NCI-H82 treated with DMSO at 0.1 percent for 48 hours (cell line): ENCODE results near the gene CRIP2.

Experiments used
- DNase-seq: peaks from one replicate; lab custom pipeline; 2025; ENCODE audit not compliant: unreplicated experiment; lab: John Stamatoyannopoulos, UW

CRIP2 gene

GRCh38 chr14:105497671-105498429 is 23.2 kb downstream of the CRIP2 start:
- DNase-seq, result no peak

GRCh38 chr14:105498430-105499255 is 24.0 kb downstream of the CRIP2 start:
- no peak for DNase-seq

- no peak for DNase-seq
Observed at GRCh38 chr14:105499256-105500035, 24.8 kb downstream of the CRIP2 start.

- no peak for DNase-seq
Observed at GRCh38 chr14:105500036-105500725, 25.6 kb downstream of the CRIP2 start.

- DNase-seq, result no peak
Observed at GRCh38 chr14:105500726-105501101, 26.1 kb downstream of the CRIP2 start.

- no peak for DNase-seq
Observed at GRCh38 chr14:105501504-105502291, 27.1 kb downstream of the CRIP2 start.

- no peak for DNase-seq
Observed at GRCh38 chr14:105502446-105503295, 28.1 kb downstream of the CRIP2 start.

GRCh38 chr14:105503296-105503640 is 28.6 kb downstream of the CRIP2 start:
- no peak for DNase-seq

GRCh38 chr14:105503935-105504692 is 29.5 kb downstream of the CRIP2 start:
- DNase-seq, result no peak

GRCh38 chr14:105505101-105505500 is 30.5 kb downstream of the CRIP2 start:
- DNase-seq, result no peak

- DNase-seq, result no peak
Observed at GRCh38 chr14:105507247-105507646, 32.6 kb downstream of the CRIP2 start.

- no peak for DNase-seq
Observed at GRCh38 chr14:105508069-105508468, 33.4 kb downstream of the CRIP2 start.

- no peak for DNase-seq
Observed at GRCh38 chr14:105508601-105509000, 34.0 kb downstream of the CRIP2 start.

- DNase-seq, result no peak
Observed at GRCh38 chr14:105517096-105517495, 42.5 kb downstream of the CRIP2 start.

GRCh38 chr14:105519946-105520698 is 45.5 kb downstream of the CRIP2 start:
- no peak for DNase-seq

- no peak for DNase-seq
Observed at GRCh38 chr14:105525326-105525725, 50.7 kb downstream of the CRIP2 start.

- no peak for DNase-seq
Observed at GRCh38 chr14:105525861-105526775, 51.5 kb downstream of the CRIP2 start, which contains the start of gene TMEM121. Gene TMEM121 (plus strand): TSS chr14:105526583. CDS start chr14:105528835, 2,252 bp downstream.
